ENCODE results near the gene SMYD2.

GRCh38 chr1:214300149-214300780 lies 19.3 kb downstream of the SMYD2 start:
- TF ChIP-seq GATA2 (IDR thresholded peaks at IDR 0.05; ENCODE audit: low read depth, low read length) (no peak), GATA3 (IDR thresholded peaks at IDR 0.05; ENCODE audit: low read depth, low read length) (no peak)
